ENCODE data around the gene KNCN. TPM values are rescaled to one million over a fixed set of nuclear protein-coding genes. Genes with fewer than 3 reads are reported as not detected.

Gene KNCN
- total and polyA plus RNA-seq, 10 of the 15 experiments (the other 5 are each of a cell fraction or from before 2014, with no cell fraction given) = not detected

GRCh38 chr1:46513536-46513935 lies 37.9 kb downstream of the KNCN start:
- ATAC-seq = no peak
- no peaks in the 10 kb centered on the region for H3K36me3 ChIP-seq (ENCODE audit: control insufficient read depth in 2 of 2, insufficient read depth in 2 of 2, low read length in 1 of 2)

More at GRCh38 chr1:46513536-46513935, 37.9 kb downstream of the KNCN start:
- Histone ChIP-seq H3K4me2 (ENCODE audit: control insufficient read depth, insufficient read depth) (no peak overlapping the region), H2AFZ (ENCODE audit: control insufficient read depth, low read depth, low read length) (no peak overlapping the region), H3K9ac (ENCODE audit: control insufficient read depth, insufficient read depth, low read length) (no peak overlapping the region), H3K4me3 (no peak overlapping the region), H3K4me1 (ENCODE audit: control insufficient read depth, insufficient read depth, low read length) (no peaks in the 10 kb centered on the region), H3K79me2 (ENCODE audit: control insufficient read depth, insufficient read depth, low read length) (no peaks in the 10 kb centered on the region), H3K27ac (ENCODE audit: control insufficient read depth, insufficient read depth) (no peak overlapping the region), H3K9me3 (replicated peaks; ENCODE audit: control insufficient read depth, insufficient read depth, low read length) (no peaks in the 10 kb centered on the region), H4K20me1 (ENCODE audit: control insufficient read depth, insufficient read depth) (no peaks in the 10 kb centered on the region), H3K27me3 (replicated peaks in 1 of 2; ENCODE audit: control insufficient read depth in 2 of 2, insufficient read depth in 2 of 2, low read length in 1 of 2) (no peaks in the 10 kb centered on the region; a peak in 1 of 4 replicates)
- ChIA-PET POLR2A (no interaction called here), CTCF (interaction anchor here (1.2 to 1.7 kb wide), 2 partner anchors 15 to 67 kb away, joined by 3 to 6 read pairs; no protein-coding TSS in a partner anchor), RAD21 (ENCODE audit: unreplicated experiment) (no interaction called here), SMC1A (ENCODE audit: uncharacterized antibody, unreplicated experiment) (no interaction called here)
- intact Hi-C loops (cut with micrococcal nuclease; ENCODE audit: unreplicated experiment) (no loop called here), in situ Hi-C loops (cut with MboI) (no loop called here)
- DNase-seq (ENCODE audit: low read depth, low spot score) (no peak), FAIRE-seq (no peak)
- no TSS peak for BruUV-seq (replicated peaks)
- TF ChIP-seq NBN (IDR thresholded peaks at IDR 0.05) = no peak
- TF ChIP-seq ATF2 (IDR thresholded peaks at IDR 0.05; ENCODE audit: low read length) = no peak
- TF ChIP-seq FOS (IDR thresholded peaks at IDR 0.05; ENCODE audit: borderline replicate concordance, extremely low read depth, insufficient read length) = no peak
- no peak for TF ChIP-seq EZH2 (IDR thresholded peaks at IDR 0.05; ENCODE audit: borderline replicate concordance, control insufficient read depth, low read depth, low read length)
- TF ChIP-seq ELK1 (IDR thresholded peaks at IDR 0.05; ENCODE audit: low read depth, low read length) = no peak
- no peak for TF ChIP-seq ZNF622 (IDR thresholded peaks at IDR 0.05)
- no peak for TF ChIP-seq BHLHE40 (IDR thresholded peaks at IDR 0.05; ENCODE audit: borderline replicate concordance in 1 of 2, low read depth in 2 of 2, low read length in 1 of 2)
- WGBS (ENCODE audit: insufficient coverage, insufficient replicate concordance, low lambda C conversion rate, missing lambda C conversion rate) = 45% methylated on average over 5 of the region's 5 CpGs
